HepG2 (cell line): ENCODE results near the gene DENND4A. TPM values are rescaled to one million over a fixed set of nuclear protein-coding genes. Genes with fewer than 3 reads are reported as not detected.
A peak's percentile ranks its signal among the peaks of the same experiment; 100 is the strongest.

Source experiments
- ERF ChIP-seq: IDR thresholded peaks from 2 replicates; pipeline ENCODE4 v1.6.1; 2018; ENCODE audit warnings: missing biosample characterization, missing genetic modification reagents
- FOXA1 ChIP-seq, 2 experiments: fragments of 450-650 bp in 1 of 2; sonication (generic) in 1 of 2; formaldehyde crosslinking in 1 of 2; IDR thresholded peaks; 2 replicates each; pipeline versions ENCODE4 v1.4.0 to v1.6.1; 2016 to 2020; ENCODE audit warnings: missing genetic modification reagents in 1 of 2
- GABPB1 ChIP-seq: IDR thresholded peaks from 2 replicates; pipeline ENCODE4 v1.6.1; 2016; ENCODE audit warnings: mild to moderate bottlenecking, missing genetic modification reagents, moderate library complexity, missing compliant biosample characterization
- HDAC2 ChIP-seq: sonication (generic); formaldehyde crosslinking; IDR thresholded peaks from 2 replicates; pipeline ENCODE4 v1.4.0; 2020; ENCODE audit warnings: missing genetic modification reagents
- HIVEP1 ChIP-seq: sonication (generic); formaldehyde crosslinking; IDR thresholded peaks from 2 replicates; pipeline ENCODE4 v1.4.0; 2020; ENCODE audit warnings: mild to moderate bottlenecking, missing genetic modification reagents
- PHB2 ChIP-seq: fragments of 450-650 bp; IDR thresholded peaks from 2 replicates; pipeline ENCODE4 v1.6.1; 2018; ENCODE audit not compliant: partially characterized antibody
- RNF219 ChIP-seq: sonication (generic); formaldehyde crosslinking; IDR thresholded peaks from 2 replicates; pipeline ENCODE4 v1.5.0; 2020; ENCODE audit warnings: mild to moderate bottlenecking, missing genetic modification reagents
- SNAPC5 ChIP-seq: sonication (generic); formaldehyde crosslinking; IDR thresholded peaks from 2 replicates; pipeline ENCODE4 v1.8.1; 2023; ENCODE audit warnings: mild to moderate bottlenecking, missing genetic modification reagents, borderline replicate concordance
- SOX5 ChIP-seq: IDR thresholded peaks from 2 replicates; pipeline ENCODE4 v1.6.1; 2016; ENCODE audit warnings: borderline replicate concordance
- TARDBP ChIP-seq: sonication (generic); formaldehyde crosslinking; IDR thresholded peaks from 2 replicates; pipeline ENCODE4 v1.8.0; 2022; ENCODE audit warnings: mild to moderate bottlenecking, missing genetic modification reagents
- TEAD3 ChIP-seq: optimal IDR thresholded peaks from 2 replicates; pipeline ENCODE3; 2016; ENCODE audit warnings: borderline replicate concordance
- ZNF10 ChIP-seq: sonication (generic); formaldehyde crosslinking; IDR thresholded peaks from 2 replicates; pipeline ENCODE4 v1.4.0; 2020; ENCODE audit warnings: mild to moderate bottlenecking, low read depth, missing genetic modification reagents, borderline replicate concordance
- ZNF101 ChIP-seq: sonication (generic); formaldehyde crosslinking; IDR thresholded peaks from 2 replicates; pipeline ENCODE4 v1.4.0; 2020; ENCODE audit warnings: mild to moderate bottlenecking, low read depth, missing genetic modification reagents, borderline replicate concordance
- ZNF24 ChIP-seq: fragments of 450-650 bp; IDR thresholded peaks from 2 replicates; pipeline ENCODE4 v1.6.1; 2017; ENCODE audit warnings: antibody characterized with exemption, mild to moderate bottlenecking
- ZNF253 ChIP-seq: sonication (generic); formaldehyde crosslinking; IDR thresholded peaks from 2 replicates; pipeline ENCODE4 v1.8.0; 2022; ENCODE audit warnings: mild to moderate bottlenecking, missing genetic modification reagents, borderline replicate concordance
- ZNF660 ChIP-seq: sonication (generic); formaldehyde crosslinking; IDR thresholded peaks from 2 replicates; pipeline ENCODE4 v1.5.1; 2020; ENCODE audit warnings: mild to moderate bottlenecking, low read depth, missing genetic modification reagents, borderline replicate concordance
- polyA plus RNA-seq, 8 experiments: library from polyadenylated mRNA; depleted of rRNA in 3 of 8; stranded (reverse) in 7 of 8; unstranded in 1 of 8; fragments of >200 nt; fragmentation: Illumina TruSeq in 4 of 8; extraction: Trizol in 4 of 8; gene quantifications; 2 replicates each; pipeline versions ENCODE4 v1.2.1 to v1.2.3, GENCODE V29; 2011 to 2016; ENCODE audit warnings: low read depth in 4 of 8, missing spikeins in 1 of 8, mixed read lengths in 1 of 8; ENCODE audit not compliant: insufficient read depth in 1 of 8
- total RNA-seq, 5 experiments: library from RNA; depleted of rRNA; stranded (reverse); fragments of >200 nt; fragmentation: Illumina TruSeq; extraction: Trizol; gene quantifications; 2 replicates each; pipeline ENCODE4 v1.2.3, GENCODE V29; 2016; ENCODE audit warnings: low read depth in 1 of 5

DENND4A gene
- total and polyA plus RNA-seq, 2 of the 13 experiments (the other 11 are each of a cell fraction or from before 2014, with no cell fraction given): 13.2 to 18.6 TPM

- TF ChIP-seq ZNF24 (peak; percentile 42; the same call in 1 of the 2 replicates), PHB2 (no peak), ZNF660 (CRISPR knock-in tag) (no peak), HDAC2 (CRISPR knock-in tag) (no peak), FOXA1 (IDR thresholded peaks at IDR 0.05) (no peak), FOXA1 (CRISPR knock-in tag; IDR thresholded peaks at IDR 0.05) (peak; percentile 31; the same call in 1 of the 2 replicates), RNF219 (no peak), ERF (no peak), ZNF10 (CRISPR knock-in tag) (no peak), ZNF101 (CRISPR knock-in tag) (no peak), TARDBP (CRISPR knock-in tag) (peak; percentile 31; the same call in 1 of the 2 replicates), SOX5 (CRISPR knock-in tag) (0 out of 2 replicates have a peak, but pooled peaks have one; percentile 33), GABPB1 (no peak), TEAD3 (CRISPR knock-in tag) (peak; percentile 85), HIVEP1 (CRISPR knock-in tag) (no peak), ZNF253 (CRISPR knock-in tag) (no peak), SNAPC5 (CRISPR knock-in tag) (no peak)
Observed at GRCh38 chr15:65801229-65801805, 9.2 kb upstream of the DENND4A start (continued).
